Stimulated activated CD4-positive, alpha-beta T cell treated with anti-CD3 and anti-CD28 coated beads, Interleukin-12 subunit alpha, Interleukin-12 subunit beta, amount 100 ng/mL, for 48 hours (primary cell): ENCODE data around the gene KCNN3.

Experiments
- DNase-seq, 3 donors: peaks; one replicate each; pipeline ENCODE4 v3.0.0-alpha.2; 2020; ENCODE audit warnings: low read depth in 2 of 3, low spot score in 1 of 3

Gene KCNN3

DNA sequence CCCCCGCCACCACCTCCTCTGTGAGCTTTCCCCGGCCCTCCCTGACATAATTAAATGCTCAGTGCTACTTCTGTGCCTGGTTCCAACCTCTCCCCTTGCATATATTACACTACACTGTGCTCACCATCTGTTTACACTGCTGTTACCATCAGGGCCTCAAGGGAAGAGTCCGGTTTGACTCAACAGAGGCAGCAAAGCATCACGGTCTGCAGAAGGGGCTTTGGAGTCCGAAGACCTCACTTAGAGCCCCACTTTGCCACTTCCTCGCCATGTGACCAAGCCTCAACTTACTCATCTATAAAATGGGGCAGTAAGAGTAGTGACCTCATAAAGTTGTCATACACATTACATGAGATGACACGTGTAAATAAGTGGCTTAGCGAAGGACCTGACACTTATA lies 27.4 kb downstream of the KCNN3 start:
- DNase-seq: no peak

- DNase-seq: no peak
These were observed 28.7 kb downstream of the KCNN3 start for GRCh38 chr1:154841384-154841783.

GRCh38 chr1:154840269-154841176 lies 29.6 kb downstream of the KCNN3 start:
- DNase-seq: no peak

DNA sequence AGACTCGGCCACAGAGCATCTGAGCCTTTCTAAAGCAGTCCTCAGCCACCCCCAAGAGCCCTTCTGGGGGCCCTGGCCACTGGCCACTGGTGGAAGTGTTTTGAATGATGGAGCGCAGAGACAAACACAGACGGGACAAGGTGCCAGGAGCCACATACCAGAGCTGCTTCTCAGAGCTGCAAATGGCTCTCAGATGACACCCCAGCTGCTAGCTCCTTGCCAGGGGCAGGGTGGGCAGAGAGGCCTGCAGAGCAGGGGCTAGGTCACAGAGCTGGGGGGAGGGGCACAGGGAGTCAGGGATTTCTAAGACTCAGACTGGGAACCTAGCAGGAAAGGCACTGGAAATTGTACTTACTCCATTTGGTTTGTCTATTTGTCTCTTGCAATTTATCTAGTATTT lies 30.4 kb downstream of the KCNN3 start:
- DNase-seq: no peak

DNA sequence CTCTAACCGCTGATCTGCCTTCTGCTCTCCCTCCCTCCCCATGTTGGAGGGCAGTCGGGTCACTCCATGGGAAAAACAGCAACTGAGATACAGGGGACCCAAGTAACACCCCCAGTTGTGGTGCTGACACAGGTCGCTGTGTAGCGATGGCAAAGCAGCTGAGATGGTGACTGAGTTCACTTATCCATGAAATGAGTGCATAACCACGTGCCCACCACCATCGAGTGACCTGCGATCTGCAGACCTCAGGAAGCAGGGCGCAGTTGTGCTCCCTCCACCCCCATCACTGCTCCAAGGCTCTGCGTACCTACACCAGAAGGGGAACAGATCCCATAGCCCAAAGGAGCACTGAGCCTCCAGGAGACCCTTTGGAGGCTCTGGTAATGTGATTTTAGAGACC lies 31.1 kb downstream of the KCNN3 start:
- DNase-seq: no peak

DNA sequence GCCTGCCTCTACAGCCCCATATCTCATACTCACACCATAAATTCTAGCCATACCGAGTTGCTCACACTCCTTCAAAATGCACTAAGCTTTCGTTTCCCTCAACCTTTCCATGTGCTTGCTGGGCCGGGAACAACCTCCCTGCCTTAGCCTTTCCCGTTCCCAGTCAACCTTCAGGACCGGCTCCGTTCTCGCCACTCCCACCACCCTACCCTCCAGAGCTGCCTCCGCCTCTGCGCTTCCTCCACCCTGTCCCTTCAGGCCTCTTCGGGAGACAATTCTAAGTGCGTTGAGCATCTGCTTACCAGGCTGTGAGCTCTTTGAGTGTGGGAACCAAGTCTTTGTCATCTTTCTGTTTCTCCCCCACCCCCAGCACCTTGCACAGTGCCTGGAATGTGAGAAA lies 31.6 kb downstream of the KCNN3 start:
- DNase-seq: no peak

DNA sequence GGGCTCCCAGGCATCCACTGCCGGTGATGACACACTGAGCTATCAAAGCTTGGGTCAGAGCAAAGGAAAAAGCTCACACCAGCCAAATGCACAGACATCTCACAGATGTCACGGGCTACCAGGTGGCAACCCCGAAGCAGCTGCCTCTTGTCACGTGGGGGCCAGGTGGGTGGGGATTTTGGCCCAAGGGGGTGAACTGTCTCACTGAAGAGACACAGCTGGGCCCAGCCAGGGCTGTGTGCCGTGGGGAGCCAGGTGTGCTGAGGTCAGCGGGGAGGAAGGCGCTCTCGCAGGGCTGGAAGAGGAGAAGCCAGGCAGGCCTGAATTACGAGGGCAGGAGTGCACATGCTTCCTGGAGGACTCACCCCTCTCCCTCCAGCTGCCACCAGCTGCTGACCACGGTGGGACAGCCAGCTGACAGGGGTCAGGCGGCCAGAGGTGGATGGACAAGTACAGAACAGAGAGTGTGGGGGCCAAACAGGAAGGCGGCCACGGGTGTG lies 32.4 kb downstream of the KCNN3 start:
- DNase-seq: no peak

- DNase-seq: no peak
These were observed 32.9 kb downstream of the KCNN3 start for GRCh38 chr1:154837034-154837671.

GRCh38 chr1:154835531-154836324 lies 34.4 kb downstream of the KCNN3 start:
- DNase-seq: no peak

DNA sequence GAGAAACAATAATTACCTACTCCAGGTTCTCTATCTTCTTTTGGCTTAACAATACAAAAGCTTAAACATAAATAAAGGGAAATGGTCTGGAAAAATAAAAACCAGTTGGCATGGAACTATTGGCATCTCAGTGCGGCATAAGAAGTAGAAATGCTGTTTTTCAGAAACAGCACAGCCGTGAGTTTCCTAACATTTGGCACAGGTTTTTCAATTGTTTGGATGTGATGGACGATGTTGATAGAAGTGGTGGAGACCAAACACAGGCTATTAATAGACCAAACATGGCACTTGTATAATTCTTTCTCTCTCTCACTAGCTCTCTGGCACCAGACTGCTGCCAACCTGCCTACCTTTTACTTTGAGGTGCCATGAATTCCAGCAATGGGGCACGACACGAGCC lies 36.2 kb downstream of the KCNN3 start:
- no peak for DNase-seq

- DNase-seq: no peak
These were observed 36.9 kb downstream of the KCNN3 start for GRCh38 chr1:154833209-154833608.

DNA sequence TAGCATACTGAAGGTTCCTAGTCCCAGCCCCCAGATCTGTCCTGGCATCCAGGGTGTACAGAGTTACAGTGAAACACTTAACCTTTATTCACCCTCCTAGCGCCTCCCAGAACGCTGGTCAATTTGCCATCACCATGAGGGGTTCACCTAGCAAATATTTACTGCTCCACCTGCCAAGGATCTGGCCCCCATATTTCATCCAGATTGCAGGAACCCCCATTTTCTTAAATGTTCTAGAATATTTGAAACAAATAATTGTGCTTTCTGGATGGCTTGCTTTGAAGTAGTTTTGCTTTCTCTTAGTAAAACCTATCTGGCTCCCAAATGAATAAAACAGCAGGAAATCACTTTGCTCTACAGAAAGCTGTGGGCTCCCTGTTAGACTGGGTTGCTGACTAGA lies 37.7 kb downstream of the KCNN3 start:
- no peak for DNase-seq

GRCh38 chr1:154831462-154831861 lies 38.6 kb downstream of the KCNN3 start:
- DNase-seq: no peak

- no peak for DNase-seq
These were observed 41.0 kb downstream of the KCNN3 start for GRCh38 chr1:154829062-154829461.

- no peak for DNase-seq
These were observed 45.7 kb downstream of the KCNN3 start for GRCh38 chr1:154824179-154825000.

- DNase-seq: no peak
These were observed 47.4 kb downstream of the KCNN3 start for GRCh38 chr1:154822717-154823116.

DNA sequence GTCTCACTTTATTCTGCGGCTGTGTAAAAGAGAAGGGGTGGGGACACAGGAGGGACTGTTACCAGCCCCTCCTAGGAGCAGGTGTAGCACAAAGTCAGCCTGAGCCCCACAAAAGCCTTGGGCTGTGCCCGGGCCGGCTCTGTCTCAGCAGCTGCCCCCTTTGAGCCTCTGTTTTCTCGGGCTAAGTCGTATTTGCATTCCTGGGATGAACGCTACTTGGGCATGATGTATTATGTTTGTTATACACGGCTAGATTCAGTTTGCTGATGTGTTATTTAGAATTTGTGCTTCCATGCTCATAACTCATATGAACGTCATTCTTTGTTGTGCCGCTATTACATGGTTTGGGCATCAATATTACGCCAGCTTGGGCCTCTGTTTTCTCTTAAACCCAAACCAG lies 47.8 kb downstream of the KCNN3 start:
- no peak for DNase-seq

DNA sequence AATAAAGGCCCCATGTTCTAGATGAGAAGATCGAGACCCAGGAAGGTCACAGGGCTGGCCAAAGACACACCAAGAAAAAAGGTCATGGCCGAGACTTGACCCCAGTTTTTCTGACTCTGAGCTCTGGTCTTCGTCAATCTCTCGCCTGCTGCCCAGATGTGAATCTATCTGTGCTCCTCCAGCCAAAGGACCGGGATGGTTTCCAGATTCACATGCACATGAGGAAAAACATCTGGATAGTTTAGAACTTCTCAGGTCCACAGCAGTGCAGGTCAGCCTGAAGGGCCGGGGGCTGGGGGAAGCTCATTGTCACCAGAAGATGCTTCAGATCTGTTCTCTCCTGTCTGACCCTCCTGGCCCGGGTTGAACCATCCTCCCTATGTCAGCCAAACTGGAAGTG lies 49.0 kb downstream of the KCNN3 start:
- no peak for DNase-seq

DNA sequence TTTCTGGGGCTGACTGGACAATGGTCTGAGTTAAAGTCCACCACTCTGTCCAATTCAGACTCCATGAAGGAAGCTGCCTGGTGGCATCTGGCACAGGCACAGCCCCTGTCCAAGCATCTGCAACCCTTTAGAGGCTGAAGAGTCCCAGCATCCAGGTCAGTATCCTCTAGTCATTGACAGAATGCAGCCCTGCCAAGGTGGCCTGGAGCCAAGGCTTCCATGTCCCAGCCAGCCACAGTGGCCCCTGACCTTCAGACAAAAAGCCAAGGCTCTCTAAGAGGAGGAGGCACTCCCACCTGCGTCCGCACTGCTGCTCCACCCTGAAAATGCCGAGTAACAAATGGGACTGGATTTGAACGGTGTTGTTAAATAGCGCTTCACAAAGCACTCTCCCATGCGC lies 49.4 kb downstream of the KCNN3 start:
- DNase-seq: no peak

DNA sequence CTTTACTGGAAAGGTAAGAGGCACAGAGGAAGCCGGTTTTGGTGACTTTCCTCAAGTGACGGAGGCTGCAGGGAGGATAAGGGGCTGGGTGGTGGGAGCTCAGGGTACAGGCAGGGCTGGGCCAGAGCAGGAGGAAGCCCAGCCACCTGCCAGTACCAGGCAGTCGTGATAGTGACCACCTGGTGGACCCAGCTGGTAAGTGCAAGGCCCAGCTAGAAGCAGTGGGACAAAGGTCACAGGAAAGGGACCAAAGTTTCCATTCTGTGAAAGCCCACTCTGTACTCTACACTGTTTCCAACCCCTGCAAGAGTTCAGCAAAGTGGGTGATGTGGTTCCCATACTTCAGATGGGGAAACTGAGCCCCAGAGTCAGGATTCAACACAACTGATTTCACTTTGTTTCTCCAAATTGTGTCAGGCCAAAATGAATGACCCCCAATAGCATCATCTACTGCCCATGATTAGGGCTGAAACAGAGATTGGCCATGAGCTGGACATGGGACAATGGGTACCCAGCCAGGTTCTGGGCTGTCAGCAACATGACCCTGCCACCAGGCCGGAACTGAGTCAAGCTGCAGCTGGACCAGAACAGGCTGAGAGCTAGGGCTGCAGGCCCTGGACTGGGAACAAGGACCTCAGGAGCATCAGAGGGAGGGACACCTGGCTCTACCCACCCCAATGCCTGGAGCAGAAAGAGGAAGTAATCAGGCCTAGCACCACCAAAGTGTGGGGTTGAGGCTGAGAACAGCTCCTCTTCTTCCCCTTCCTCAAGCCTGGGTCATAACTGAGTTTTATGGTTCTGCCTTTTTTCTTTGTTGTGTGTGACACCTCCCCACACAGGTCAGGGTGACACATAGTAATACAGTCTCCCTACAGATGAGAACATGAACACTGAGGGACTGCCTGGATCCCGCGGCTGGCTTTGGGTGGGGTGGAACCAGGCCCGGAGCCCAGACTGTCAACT lies 50.2 kb downstream of the KCNN3 start:
- DNase-seq: peak; percentile 2 to 13 (median 7)
